Large intestine (tissue), 3 donors: Measurements from ENCODE around the gene CDX2. TPM values are rescaled to one million over a fixed set of nuclear protein-coding genes. Genes with fewer than 3 reads are reported as not detected.

Experiments
- DNase-seq, 2 donors: peaks; one replicate each; pipeline versions ENCODE4 v3.0.0 to v3.0.0-alpha.2; 2013
- H3K27ac ChIP-seq: one replicate; pipeline ENCODE4 v1.5.1; 2013; ENCODE audit warnings: low read length
- H3K27me3 ChIP-seq: 2 replicates; pipeline ENCODE4 v1.6.1; 2013; ENCODE audit warnings: low read length; ENCODE audit not compliant: control insufficient read depth, insufficient read depth
- H3K36me3 ChIP-seq: 2 replicates; pipeline ENCODE4 v1.6.1; 2013; ENCODE audit warnings: low read length; ENCODE audit not compliant: control insufficient read depth, insufficient read depth
- H3K4me1 ChIP-seq: one replicate; pipeline ENCODE4 v1.6.1; 2013; ENCODE audit warnings: low read length; ENCODE audit not compliant: control insufficient read depth, insufficient read depth
- H3K4me3 ChIP-seq: one replicate; pipeline ENCODE4 v1.5.1; 2013; ENCODE audit warnings: low read length
- H3K9me3 ChIP-seq: one replicate; pipeline ENCODE4 v1.6.1; 2013; ENCODE audit warnings: mild to moderate bottlenecking, low read depth, low read length, moderate library complexity; ENCODE audit not compliant: control insufficient read depth
- whole genome bisulfite sequencing: methylation state at CpG from one replicate; pipeline ENCODE4 v1.1.5; 2013; ENCODE audit warnings: low lambda C conversion rate; ENCODE audit not compliant: insufficient coverage; 5-methylcytosine and 5-hydroxymethylcytosine counted together
- polyA plus RNA-seq: library from polyadenylated mRNA; unstranded; fragments of 120-200 nt; gene quantifications from one replicate; pipeline ENCODE4 v1.2.1, GENCODE V29; 2013

The CDX2 gene
- polyA plus RNA-seq, 1 donor: 132 TPM

DNA sequence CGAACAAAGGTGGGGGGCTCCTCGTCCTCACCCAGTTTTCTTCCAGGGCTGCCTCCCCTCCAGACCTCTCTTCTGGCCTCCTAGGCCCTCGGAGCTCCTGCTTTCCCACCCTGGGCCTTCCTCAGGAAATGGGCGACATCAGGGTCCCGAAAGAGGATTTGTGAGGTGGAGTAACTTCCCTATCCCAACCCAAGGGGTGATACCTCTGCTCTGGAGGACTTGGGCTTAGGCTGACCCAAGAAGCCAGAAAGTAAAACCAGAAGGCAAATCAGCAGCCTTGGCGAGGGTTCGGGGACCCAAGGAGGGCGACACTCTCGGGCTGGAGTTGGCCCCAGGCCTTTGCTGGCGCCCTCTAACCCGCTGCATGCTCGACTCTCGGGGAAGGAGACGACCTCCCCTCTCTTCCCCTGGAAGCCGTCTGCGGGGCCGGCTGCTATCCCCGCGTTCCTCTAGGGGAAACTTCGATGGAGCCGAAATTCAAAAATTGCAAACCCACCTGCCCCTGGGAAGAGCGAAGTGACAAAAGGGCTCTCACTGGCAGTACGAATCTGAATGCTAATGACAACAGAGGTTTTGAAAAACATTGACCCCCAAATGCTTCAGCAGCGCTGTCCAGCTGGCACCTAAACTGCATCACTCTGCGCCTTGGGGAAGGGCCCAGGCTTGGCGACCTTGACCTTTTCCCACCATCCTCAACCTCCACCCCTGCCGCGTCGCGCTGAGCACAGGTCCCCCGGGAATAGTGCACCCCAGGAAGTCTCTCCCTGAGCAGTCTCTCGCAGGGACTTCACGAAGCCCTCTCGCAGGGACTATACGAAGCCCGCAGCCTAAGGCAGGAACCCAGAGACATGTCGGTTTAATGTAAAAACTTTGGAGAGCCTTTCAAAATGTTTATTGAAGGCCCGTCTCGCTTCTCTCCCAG, 46.9 kb downstream of the CDX2 start:
- Histone ChIP-seq H3K36me3 (no peaks in the 10 kb centered on the region), H3K4me3 (no peak overlapping the region), H3K9me3 (peaks cover 21% of the 10 kb centered on the region), H3K27me3 (peaks cover 100% of the 10 kb centered on the region), H3K4me1 (peaks cover 31% of the 10 kb centered on the region), H3K27ac (no peak overlapping the region)
- DNase-seq: no peak
- WGBS: 40% methylated on average over 1 of the region's 39 CpGs

- no CpG with 5 or more reads among the region's 41 CpGs for WGBS
- no peaks in the 10 kb centered on the region for H3K36me3 ChIP-seq
- H3K9me3 ChIP-seq: peaks cover 21% of the 10 kb centered on the region
- DNase-seq: no peak
- peaks cover 100% of the 10 kb centered on the region for H3K27me3 ChIP-seq
- H3K4me3 ChIP-seq: peak overlapping the region; percentile 43
- H3K27ac ChIP-seq: no peak overlapping the region
- peaks cover 34% of the 10 kb centered on the region for H3K4me1 ChIP-seq
Observed at GRCh38 chr13:27921421-27921960, 47.6 kb downstream of the CDX2 start.

DNA sequence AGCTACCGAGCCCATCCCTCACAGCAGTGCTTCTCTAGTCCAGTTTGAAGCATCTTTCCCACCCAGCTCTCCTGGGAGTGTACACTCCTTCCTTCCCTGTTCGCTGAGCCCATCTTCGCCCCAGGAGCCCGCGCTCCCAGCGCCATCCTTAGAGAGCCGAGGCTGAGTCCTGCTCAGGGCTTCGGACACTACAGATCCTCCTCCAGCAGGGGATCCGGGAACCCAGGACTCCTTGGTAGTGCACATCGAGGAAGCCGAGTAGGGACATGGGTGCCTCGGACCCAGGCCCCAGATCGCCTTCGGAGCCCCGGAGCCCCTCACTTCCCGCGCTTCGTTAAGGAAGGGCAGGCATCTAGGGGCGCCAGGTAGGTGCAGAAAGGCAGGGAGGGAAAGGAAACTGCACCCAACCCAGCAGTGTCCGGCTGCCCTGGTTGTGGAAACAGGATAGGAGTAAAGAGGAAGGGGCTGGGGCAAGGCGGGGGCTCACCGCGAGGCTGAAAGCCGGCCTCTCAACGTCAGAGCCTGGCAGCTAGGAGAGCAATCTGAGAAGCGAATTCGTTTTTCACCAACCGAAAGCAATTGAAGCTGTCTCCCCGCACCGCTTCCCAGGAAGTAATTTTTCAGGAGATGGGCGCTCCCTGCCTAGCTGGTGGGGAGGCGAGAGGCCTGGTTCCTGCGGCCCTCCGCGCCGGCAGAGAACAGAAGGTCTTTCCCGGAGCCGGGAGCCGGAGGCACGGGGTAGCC, 48.3 kb downstream of the CDX2 start:
- H3K4me1 ChIP-seq: peaks cover 34% of the 10 kb centered on the region
- no peaks in the 10 kb centered on the region for H3K36me3 ChIP-seq
- H3K27me3 ChIP-seq: peaks cover 100% of the 10 kb centered on the region
- peak overlapping the region; percentile 43 for H3K4me3 ChIP-seq
- WGBS: no CpG with 5 or more reads among the region's 40 CpGs
- H3K9me3 ChIP-seq: peaks cover 21% of the 10 kb centered on the region
- DNase-seq: peak in 1 of 2 donors; percentile 73
- H3K27ac ChIP-seq: no peak overlapping the region

DNA sequence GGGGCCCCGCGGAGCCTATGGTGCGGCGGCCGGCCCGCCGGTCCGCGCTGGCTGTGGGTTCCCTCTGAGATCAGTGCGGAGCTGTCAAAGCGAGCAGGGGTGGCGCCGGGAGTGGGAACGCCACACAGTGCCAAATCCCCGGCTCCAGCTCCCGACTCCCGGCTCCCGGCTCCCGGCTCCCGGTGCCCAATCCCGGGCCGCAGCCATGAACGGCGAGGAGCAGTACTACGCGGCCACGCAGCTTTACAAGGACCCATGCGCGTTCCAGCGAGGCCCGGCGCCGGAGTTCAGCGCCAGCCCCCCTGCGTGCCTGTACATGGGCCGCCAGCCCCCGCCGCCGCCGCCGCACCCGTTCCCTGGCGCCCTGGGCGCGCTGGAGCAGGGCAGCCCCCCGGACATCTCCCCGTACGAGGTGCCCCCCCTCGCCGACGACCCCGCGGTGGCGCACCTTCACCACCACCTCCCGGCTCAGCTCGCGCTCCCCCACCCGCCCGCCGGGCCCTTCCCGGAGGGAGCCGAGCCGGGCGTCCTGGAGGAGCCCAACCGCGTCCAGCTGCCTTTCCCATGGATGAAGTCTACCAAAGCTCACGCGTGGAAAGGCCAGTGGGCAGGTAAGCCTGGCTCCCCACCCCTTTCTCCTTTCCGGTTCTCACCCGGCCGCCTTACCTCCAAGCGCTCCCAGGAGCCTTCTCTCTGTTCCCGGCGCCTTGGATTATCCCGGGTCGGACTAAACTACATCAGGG, 49.0 kb downstream of the CDX2 start, which contains the start of gene PDX1:
Gene PDX1, plus strand, starts transcription at position 67 of the 743 bp plus-strand sequence. Its CDS starts 139 bp downstream, at position 206.
- Histone ChIP-seq H3K27me3 (peaks cover 100% of the 10 kb centered on the region), H3K4me1 (peaks cover 34% of the 10 kb centered on the region), H3K36me3 (no peaks in the 10 kb centered on the region), H3K9me3 (peaks cover 16% of the 10 kb centered on the region), H3K27ac (no peak within 1 kb of the TSS), H3K4me3 (peak within 1 kb of the TSS; percentile 43)
- peak; percentile 57 to 91 for DNase-seq
- no CpG with 5 or more reads among the region's 76 CpGs for WGBS

DNA sequence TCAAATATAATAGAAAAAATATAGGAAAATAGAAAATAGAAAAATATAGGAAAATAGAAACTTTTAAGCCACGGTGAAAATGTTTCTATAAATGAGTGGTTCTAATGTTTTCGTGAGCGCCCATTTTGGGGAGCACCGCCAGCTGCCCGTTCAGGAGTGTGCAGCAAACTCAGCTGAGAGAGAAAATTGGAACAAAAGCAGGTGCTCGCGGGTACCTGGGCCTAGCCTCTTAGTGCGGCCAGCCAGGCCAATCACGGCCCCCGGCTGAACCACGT, 49.5 kb downstream of the CDX2 start:
- Histone ChIP-seq H3K27ac (no peak overlapping the region), H3K36me3 (no peaks in the 10 kb centered on the region), H3K9me3 (peaks cover 15% of the 10 kb centered on the region), H3K4me1 (peaks cover 30% of the 10 kb centered on the region), H3K27me3 (peaks cover 98% of the 10 kb centered on the region), H3K4me3 (peak overlapping the region; percentile 30)
- no peak for DNase-seq
- WGBS: 0% methylated on average over 1 of the region's 11 CpGs

- H3K4me3 ChIP-seq: no peak overlapping the region
Observed at GRCh38 chr13:27918918-27919658, 50.0 kb downstream of the CDX2 start.

GRCh38 chr13:27918041-27918917, 50.8 kb downstream of the CDX2 start:
- no peaks in the 10 kb centered on the region for H3K36me3 ChIP-seq
- H3K27me3 ChIP-seq: peaks cover 93% of the 10 kb centered on the region
- no peak overlapping the region for H3K4me3 ChIP-seq
- WGBS: 62% methylated on average over 2 of the region's 46 CpGs
- peak in 1 of 2 donors; percentile 69 for DNase-seq
- H3K27ac ChIP-seq: no peak overlapping the region
- H3K9me3 ChIP-seq: peaks cover 15% of the 10 kb centered on the region
- peaks cover 30% of the 10 kb centered on the region for H3K4me1 ChIP-seq

More at GRCh38 chr13:27918918-27919658, 50.0 kb downstream of the CDX2 start:
- H3K36me3 ChIP-seq: no peaks in the 10 kb centered on the region
- peaks cover 93% of the 10 kb centered on the region for H3K27me3 ChIP-seq
- 82% methylated on average over 7 of the region's 23 CpGs for WGBS
- no peak overlapping the region for H3K27ac ChIP-seq
- no peak for DNase-seq
- peaks cover 30% of the 10 kb centered on the region for H3K4me1 ChIP-seq
- H3K9me3 ChIP-seq: peaks cover 15% of the 10 kb centered on the region

- WGBS: 5% methylated on average over 4 of the region's 48 CpGs
- Histone ChIP-seq H3K27me3 (peaks cover 83% of the 10 kb centered on the region), H3K4me1 (peaks cover 27% of the 10 kb centered on the region), H3K27ac (no peak overlapping the region), H3K9me3 (peaks cover 15% of the 10 kb centered on the region), H3K4me3 (peak overlapping the region; percentile 21), H3K36me3 (no peaks in the 10 kb centered on the region)
- DNase-seq: peak in 1 of 2 donors; percentile 80
Observed at GRCh38 chr13:27917121-27917947, 51.8 kb downstream of the CDX2 start.
